ENCODE data around the gene PCYOX1L.

PCYOX1L gene

GRCh38 chr5:149380466-149381121 lies 22.7 kb downstream of the PCYOX1L start:
- H3K9me3 ChIP-seq (ENCODE audit: insufficient read depth, low read depth, low read length): no peaks in the 10 kb centered on the region
- no peak overlapping the region for H3K4me3 ChIP-seq (ENCODE audit: low read length, poor library complexity, severe bottlenecking)
- no peaks in the 10 kb centered on the region for H3F3A ChIP-seq (ENCODE audit: low read depth)
- H3K4me2 ChIP-seq (ENCODE audit: low read depth, low read length, poor library complexity, severe bottlenecking): no peak overlapping the region
- H3K4me1 ChIP-seq (ENCODE audit: insufficient read depth, low read length, poor library complexity, severe bottlenecking): peaks cover 3% of the 10 kb centered on the region
- no peaks in the 10 kb centered on the region for H3K9me2 ChIP-seq (replicated peaks; ENCODE audit: low read depth, low read length)
- no peaks in the 10 kb centered on the region for H4K20me1 ChIP-seq (ENCODE audit: insufficient read depth, low read length, poor library complexity, severe bottlenecking)
- no peaks in the 10 kb centered on the region for H3K36me3 ChIP-seq (ENCODE audit: insufficient read depth, low read length)
- no peak overlapping the region for H3K9ac ChIP-seq (ENCODE audit: low read depth, low read length, poor library complexity, severe bottlenecking)
- no peaks in the 10 kb centered on the region for H3K27me3 ChIP-seq (ENCODE audit: insufficient read depth, low read length, poor library complexity, severe bottlenecking)
- no peak overlapping the region for H2AFZ ChIP-seq (ENCODE audit: low read length)
- TF ChIP-seq CTCF (conservative IDR thresholded peaks at IDR 0.05; ENCODE audit: low read length) (no peak), EZH2phosphoT487 (IDR thresholded peaks at IDR 0.05; ENCODE audit: borderline replicate concordance) (no peak)
- no peaks in the 10 kb centered on the region for H3K79me2 ChIP-seq (ENCODE audit: insufficient read depth, low read length)

- Histone ChIP-seq H3K36me3 (ENCODE audit: insufficient read depth, low read length) (no peaks in the 10 kb centered on the region), H3K4me2 (ENCODE audit: low read depth, low read length, poor library complexity, severe bottlenecking) (no peak overlapping the region), H3K27me3 (ENCODE audit: insufficient read depth, low read length, poor library complexity, severe bottlenecking) (no peaks in the 10 kb centered on the region), H3K4me3 (ENCODE audit: low read length, poor library complexity, severe bottlenecking) (no peak overlapping the region), H2AFZ (ENCODE audit: low read length) (peak overlapping the region; percentile 55; the same call in 1 of the 2 replicates), H3K79me2 (ENCODE audit: insufficient read depth, low read length) (no peaks in the 10 kb centered on the region), H3K4me1 (ENCODE audit: insufficient read depth, low read length, poor library complexity, severe bottlenecking) (peaks cover 3% of the 10 kb centered on the region), H3F3A (ENCODE audit: low read depth) (no peaks in the 10 kb centered on the region), H3K9ac (ENCODE audit: low read depth, low read length, poor library complexity, severe bottlenecking) (no peak overlapping the region), H4K20me1 (ENCODE audit: insufficient read depth, low read length, poor library complexity, severe bottlenecking) (no peaks in the 10 kb centered on the region), H3K9me3 (ENCODE audit: insufficient read depth, low read depth, low read length) (no peaks in the 10 kb centered on the region), H3K9me2 (replicated peaks; ENCODE audit: low read depth, low read length) (no peaks in the 10 kb centered on the region)
- TF ChIP-seq EZH2phosphoT487 (IDR thresholded peaks at IDR 0.05; ENCODE audit: borderline replicate concordance): no peak
- no peak for TF ChIP-seq CTCF (conservative IDR thresholded peaks at IDR 0.05; ENCODE audit: low read length)
These were observed 23.6 kb downstream of the PCYOX1L start for GRCh38 chr5:149381261-149381985.

GRCh38 chr5:149381986-149382338 lies 24.1 kb downstream of the PCYOX1L start:
- no peak overlapping the region for H3K4me2 ChIP-seq (ENCODE audit: low read depth, low read length, poor library complexity, severe bottlenecking)
- H3K27me3 ChIP-seq (ENCODE audit: insufficient read depth, low read length, poor library complexity, severe bottlenecking): no peaks in the 10 kb centered on the region
- TF ChIP-seq CTCF (conservative IDR thresholded peaks at IDR 0.05; ENCODE audit: low read length) (peak; percentile 87), EZH2phosphoT487 (IDR thresholded peaks at IDR 0.05; ENCODE audit: borderline replicate concordance) (no peak)
- peak overlapping the region; percentile 55; the same call in 1 of the 2 replicates for H2AFZ ChIP-seq (ENCODE audit: low read length)
- H3F3A ChIP-seq (ENCODE audit: low read depth): no peaks in the 10 kb centered on the region
- H3K9me2 ChIP-seq (replicated peaks; ENCODE audit: low read depth, low read length): no peaks in the 10 kb centered on the region
- H3K4me3 ChIP-seq (ENCODE audit: low read length, poor library complexity, severe bottlenecking): no peak overlapping the region
- H3K9ac ChIP-seq (ENCODE audit: low read depth, low read length, poor library complexity, severe bottlenecking): no peak overlapping the region
- no peaks in the 10 kb centered on the region for H3K79me2 ChIP-seq (ENCODE audit: insufficient read depth, low read length)
- no peaks in the 10 kb centered on the region for H3K9me3 ChIP-seq (ENCODE audit: insufficient read depth, low read depth, low read length)
- H3K4me1 ChIP-seq (ENCODE audit: insufficient read depth, low read length, poor library complexity, severe bottlenecking): peaks cover 3% of the 10 kb centered on the region
- no peaks in the 10 kb centered on the region for H4K20me1 ChIP-seq (ENCODE audit: insufficient read depth, low read length, poor library complexity, severe bottlenecking)
- H3K36me3 ChIP-seq (ENCODE audit: insufficient read depth, low read length): no peaks in the 10 kb centered on the region

Data from Loucy (cell line).